ENCODE measurements around the gene HMGCS2.
A peak's percentile ranks its signal among the peaks of the same experiment; 100 is the strongest.

Gene HMGCS2

DNA sequence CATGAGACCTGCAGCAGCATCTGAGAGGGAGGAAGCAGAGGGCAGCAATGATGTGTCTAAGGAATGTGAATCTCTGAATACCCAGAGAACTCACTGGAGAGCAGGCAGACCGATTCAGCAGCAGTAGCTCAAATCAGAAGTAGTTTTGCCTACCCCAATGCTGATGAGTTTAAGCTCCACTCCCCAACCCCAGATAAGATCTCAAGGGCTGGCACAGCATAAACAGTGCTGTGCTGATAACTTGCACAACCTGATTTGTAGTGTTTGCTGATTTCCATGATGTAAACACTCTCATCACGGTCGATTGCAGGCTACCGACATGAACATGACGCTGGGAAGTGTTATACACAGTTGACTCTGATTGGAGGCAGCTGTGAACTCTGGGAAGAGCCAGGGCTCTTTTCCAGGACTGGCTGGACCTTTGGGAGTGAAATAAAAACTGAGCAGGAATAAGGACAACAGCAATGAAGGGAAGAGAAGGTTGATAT, 11.2 kb upstream of the HMGCS2 start:
- Mint-ChIP-seq H3K4me1 (no peaks in the 10 kb centered on the region), H3K36me3 (no peaks in the 10 kb centered on the region), H3K27me3 (peaks cover 40% of the 10 kb centered on the region), H3K9me3 (no peaks in the 10 kb centered on the region), H3K27ac (no peak overlapping the region), H3K4me3 (no peak overlapping the region)
- no peak for ATAC-seq

DNA sequence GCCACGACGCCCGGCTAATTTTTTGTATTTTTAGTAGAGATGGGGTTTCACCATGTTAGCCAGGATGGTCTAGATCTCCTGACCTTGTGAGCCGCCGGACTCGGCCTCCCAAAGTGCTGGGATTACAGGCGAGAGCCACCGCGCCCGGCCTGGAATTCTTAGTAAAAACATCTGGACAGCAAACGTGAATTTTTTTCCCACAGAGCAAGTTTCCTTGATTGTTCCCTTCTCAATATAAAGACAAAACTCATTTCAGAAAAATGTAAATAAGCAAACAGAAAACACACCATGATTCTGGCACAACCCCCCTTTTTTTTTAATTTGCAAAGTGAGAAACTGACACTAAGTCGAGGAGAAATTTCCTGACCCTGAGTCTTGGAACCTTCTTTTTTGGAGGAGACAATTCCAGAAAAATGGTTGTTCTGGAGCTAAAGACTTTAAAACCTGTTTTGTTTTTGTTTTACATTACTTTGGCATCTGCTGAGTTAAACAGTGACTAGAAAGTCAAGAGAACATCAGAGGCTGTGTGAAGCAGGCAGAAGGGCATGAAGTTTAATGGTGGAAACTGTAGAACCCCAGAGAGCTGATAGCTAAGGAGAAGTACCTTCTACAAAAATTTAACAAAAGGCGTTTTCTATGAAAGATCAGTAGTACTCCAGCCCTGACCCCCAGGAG, 10.3 kb upstream of the HMGCS2 start:
- no peaks in the 10 kb centered on the region for H3K4me1 Mint-ChIP-seq
- H3K27ac Mint-ChIP-seq = no peak overlapping the region
- no peaks in the 10 kb centered on the region for H3K9me3 Mint-ChIP-seq
- H3K36me3 Mint-ChIP-seq = no peaks in the 10 kb centered on the region
- H3K27me3 Mint-ChIP-seq = peaks cover 32% of the 10 kb centered on the region
- no peak for ATAC-seq
- H3K4me3 Mint-ChIP-seq = no peak overlapping the region

DNA sequence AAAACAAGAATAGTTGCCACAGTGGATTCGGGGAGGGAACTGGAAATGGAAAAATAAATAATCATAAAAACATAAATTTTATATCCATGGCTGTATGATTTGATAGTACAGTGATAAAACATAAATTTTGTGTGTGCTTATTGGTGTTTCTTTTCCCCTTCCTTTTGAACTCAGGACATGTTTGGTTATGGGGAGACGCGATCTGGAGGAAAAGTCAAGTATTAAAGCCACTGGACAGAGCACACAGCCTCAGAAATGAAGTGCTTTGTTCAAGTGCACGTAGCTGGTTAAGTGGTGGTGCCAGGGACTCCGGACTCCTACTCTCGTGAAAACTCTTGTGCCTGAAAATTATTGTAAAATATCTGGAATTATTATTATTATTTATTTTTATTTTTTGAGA, 9.7 kb upstream of the HMGCS2 start:
- Mint-ChIP-seq H3K4me3 (no peak overlapping the region), H3K36me3 (no peaks in the 10 kb centered on the region), H3K9me3 (no peaks in the 10 kb centered on the region), H3K27me3 (peaks cover 25% of the 10 kb centered on the region), H3K4me1 (no peaks in the 10 kb centered on the region), H3K27ac (no peak overlapping the region)
- no peak for ATAC-seq

DNA sequence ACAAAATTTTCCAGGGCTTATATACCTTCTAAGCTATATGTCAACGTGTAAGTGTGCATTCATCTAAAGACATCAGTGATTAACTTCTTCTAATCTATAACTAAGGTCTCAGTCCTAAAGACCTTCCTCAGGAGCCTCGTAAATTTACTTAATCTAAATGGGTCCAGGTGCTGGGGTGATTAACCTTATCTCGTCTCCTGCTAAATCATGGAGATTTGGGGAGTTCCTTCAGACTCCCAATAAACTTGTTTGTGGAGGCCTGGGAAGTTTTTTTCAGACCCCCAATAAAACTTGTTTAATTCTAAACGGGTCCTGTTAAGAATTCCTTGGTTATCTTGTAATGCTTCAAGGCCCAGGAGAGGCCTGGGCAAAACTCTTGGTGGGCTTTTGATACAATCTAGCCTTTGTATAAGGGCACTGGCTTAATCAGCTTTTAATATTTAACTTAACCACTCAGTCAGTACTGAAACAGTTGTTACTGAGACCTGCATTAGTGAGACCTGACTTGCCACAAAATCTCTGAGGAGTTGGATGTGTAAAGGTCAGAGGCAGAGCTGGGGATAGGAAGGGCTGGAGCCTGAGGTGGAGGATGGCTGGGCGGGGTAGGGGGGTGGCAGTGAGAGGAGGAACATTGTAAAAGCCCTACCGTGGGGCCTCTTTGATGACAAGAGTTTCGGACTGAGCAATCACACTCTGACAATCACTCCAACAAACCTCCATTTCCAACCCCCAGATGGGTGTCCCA, 6.2 kb upstream of the HMGCS2 start:
- Mint-ChIP-seq H3K4me3 (no peak overlapping the region), H3K27me3 (peaks cover 23% of the 10 kb centered on the region), H3K27ac (no peak overlapping the region), H3K36me3 (no peaks in the 10 kb centered on the region), H3K9me3 (no peaks in the 10 kb centered on the region), H3K4me1 (no peaks in the 10 kb centered on the region)
- peak; percentile 16 for ATAC-seq

DNA sequence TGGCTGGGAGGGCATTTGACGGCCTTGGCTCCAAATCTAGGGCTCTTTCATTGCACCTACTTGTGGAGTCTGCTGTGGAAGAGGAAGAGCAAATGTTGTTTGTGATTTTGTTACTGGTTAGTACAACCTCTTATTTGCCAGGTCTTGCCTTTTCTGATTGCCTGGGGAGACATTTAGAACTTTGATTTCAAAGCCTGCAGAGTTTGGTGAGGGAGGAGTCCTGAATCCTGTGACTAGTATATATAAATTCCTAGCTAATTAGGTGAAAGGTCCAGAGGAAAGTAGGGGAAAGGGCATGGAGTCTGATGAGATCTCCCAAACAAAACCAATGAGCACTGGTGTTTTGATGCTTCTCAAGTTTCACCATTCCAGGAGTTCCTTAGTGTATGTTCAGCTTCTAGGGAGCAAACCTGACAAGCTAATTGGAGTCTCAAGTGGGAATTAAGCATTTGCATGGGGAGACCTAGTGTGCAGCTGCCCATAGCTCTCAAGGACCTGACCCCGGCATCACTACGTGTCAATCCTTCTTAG, 5.1 kb upstream of the HMGCS2 start:
- H3K27ac Mint-ChIP-seq = no peak overlapping the region
- H3K27me3 Mint-ChIP-seq = peaks cover 23% of the 10 kb centered on the region
- H3K4me1 Mint-ChIP-seq = no peaks in the 10 kb centered on the region
- H3K36me3 Mint-ChIP-seq = no peaks in the 10 kb centered on the region
- no peaks in the 10 kb centered on the region for H3K9me3 Mint-ChIP-seq
- no peak for ATAC-seq
- no peak overlapping the region for H3K4me3 Mint-ChIP-seq

DNA sequence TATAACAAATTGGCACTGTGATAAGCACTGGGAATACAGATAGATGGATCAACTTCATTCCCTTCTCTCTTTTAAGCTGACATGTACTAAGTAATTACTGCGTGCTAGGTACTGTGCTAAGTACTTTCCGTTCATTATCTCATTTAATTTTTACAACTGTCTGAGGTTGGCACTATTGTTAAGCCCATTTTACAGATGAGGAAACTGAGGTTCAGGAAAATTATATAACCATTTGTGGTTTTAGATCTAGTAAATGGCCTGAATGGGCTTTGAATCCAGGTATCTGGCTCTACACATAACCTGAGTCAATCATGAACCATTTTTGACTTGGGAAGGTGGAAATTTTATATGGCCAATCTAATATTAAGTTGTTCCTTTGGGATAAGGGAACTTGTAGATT, 3.6 kb upstream of the HMGCS2 start:
- no peak overlapping the region for H3K27ac Mint-ChIP-seq
- no peak for ATAC-seq
- no peaks in the 10 kb centered on the region for H3K9me3 Mint-ChIP-seq
- H3K4me1 Mint-ChIP-seq = no peaks in the 10 kb centered on the region
- peaks cover 18% of the 10 kb centered on the region for H3K27me3 Mint-ChIP-seq
- no peak overlapping the region for H3K4me3 Mint-ChIP-seq
- H3K36me3 Mint-ChIP-seq = no peaks in the 10 kb centered on the region

DNA sequence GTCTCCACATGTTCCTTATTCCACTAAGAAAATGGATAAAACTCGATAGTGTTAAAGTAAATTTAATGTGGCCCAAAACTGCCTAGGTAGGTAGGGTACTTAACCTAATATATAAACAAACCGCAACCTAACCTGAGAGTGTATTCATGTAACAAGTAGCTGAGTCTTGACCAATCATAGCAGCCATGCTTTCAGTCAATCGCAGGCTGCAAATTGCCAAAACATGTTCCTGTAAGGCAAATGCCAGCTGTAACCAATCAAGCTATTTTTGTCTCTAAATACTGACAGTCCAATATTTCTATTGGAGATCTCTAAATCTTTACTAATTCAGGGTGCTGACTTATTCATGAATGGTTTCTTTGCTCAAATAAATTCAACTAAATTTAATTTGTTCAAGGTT, 3.1 kb upstream of the HMGCS2 start:
- Mint-ChIP-seq H3K9me3 (no peaks in the 10 kb centered on the region), H3K27me3 (peaks cover 22% of the 10 kb centered on the region), H3K36me3 (no peaks in the 10 kb centered on the region), H3K4me3 (no peak overlapping the region), H3K4me1 (no peaks in the 10 kb centered on the region), H3K27ac (no peak overlapping the region)
- no peak for ATAC-seq

DNA sequence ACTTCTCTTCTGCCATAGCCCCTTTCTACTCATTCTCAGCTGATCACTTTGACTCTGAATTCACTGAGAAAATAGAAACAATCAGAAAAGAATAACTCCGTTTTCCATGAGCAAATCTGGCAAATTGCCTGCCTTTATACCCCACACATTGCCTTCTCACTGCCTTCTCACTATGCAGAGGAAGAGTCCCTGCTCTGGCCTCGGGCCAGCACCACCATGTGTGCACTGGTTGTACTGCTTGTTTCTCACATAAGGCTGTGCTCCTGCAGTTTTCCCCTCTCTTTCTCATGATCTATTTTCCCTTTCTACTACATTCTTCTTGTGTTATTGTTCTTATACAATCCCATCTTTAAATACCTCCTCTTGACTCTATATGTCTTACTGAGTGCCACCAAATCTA, 2.3 kb upstream of the HMGCS2 start:
- ATAC-seq = no peak
- H3K4me1 Mint-ChIP-seq = no peaks in the 10 kb centered on the region
- H3K9me3 Mint-ChIP-seq = no peaks in the 10 kb centered on the region
- H3K36me3 Mint-ChIP-seq = no peaks in the 10 kb centered on the region
- no peak overlapping the region for H3K27ac Mint-ChIP-seq
- H3K27me3 Mint-ChIP-seq = peaks cover 15% of the 10 kb centered on the region
- H3K4me3 Mint-ChIP-seq = no peak overlapping the region

DNA sequence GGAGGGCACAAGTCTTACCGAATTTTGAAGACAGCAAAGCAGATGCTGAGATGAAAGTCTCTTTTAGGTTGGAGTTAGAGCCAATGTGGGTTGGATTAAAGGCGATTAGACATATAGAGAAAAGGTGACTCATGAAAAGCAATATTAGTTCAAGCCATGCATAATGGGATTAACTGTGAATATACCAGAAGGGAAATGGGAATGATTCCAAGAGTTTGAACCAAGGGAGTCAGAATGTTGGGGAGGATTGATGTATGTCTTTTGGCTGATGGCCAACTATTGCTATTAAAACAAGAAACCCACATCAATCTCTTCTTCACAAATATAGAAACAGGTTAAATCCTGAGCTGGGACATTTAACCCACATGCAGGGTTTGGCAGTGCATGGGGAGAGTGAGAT, 1.2 kb downstream of the HMGCS2 start:
- no peak overlapping the region for H3K4me3 Mint-ChIP-seq

DNA sequence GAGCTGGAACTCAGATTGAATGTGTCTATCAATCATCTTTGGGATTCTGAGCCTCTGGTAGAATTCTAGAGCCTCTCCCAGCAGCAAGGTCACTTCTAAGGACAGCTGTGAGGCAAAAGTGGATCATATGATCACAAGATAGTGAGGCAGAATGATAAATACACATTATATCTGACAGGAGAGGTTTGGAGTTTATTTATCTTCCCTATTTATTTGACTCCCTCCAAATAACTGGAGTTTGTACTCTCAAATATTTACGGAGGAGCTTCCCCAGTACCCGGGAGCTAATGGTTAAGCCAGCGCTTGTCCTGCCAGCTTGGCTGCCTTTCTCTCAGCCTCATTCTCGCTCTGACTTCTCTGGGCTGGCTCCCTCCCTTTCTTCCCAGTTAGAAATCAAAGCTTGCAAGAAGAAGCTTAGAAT, 2.3 kb downstream of the HMGCS2 start:
- ATAC-seq = no peak
- H3K4me1 Mint-ChIP-seq = no peaks in the 10 kb centered on the region

More for the DNA sequence above, 1.2 kb downstream of the HMGCS2 start:
- H3K36me3 Mint-ChIP-seq = no peaks in the 10 kb centered on the region
- ATAC-seq = no peak
- no peaks in the 10 kb centered on the region for H3K9me3 Mint-ChIP-seq
- peaks cover 9% of the 10 kb centered on the region for H3K27me3 Mint-ChIP-seq
- H3K4me1 Mint-ChIP-seq = no peaks in the 10 kb centered on the region
- no peak overlapping the region for H3K27ac Mint-ChIP-seq

DNA sequence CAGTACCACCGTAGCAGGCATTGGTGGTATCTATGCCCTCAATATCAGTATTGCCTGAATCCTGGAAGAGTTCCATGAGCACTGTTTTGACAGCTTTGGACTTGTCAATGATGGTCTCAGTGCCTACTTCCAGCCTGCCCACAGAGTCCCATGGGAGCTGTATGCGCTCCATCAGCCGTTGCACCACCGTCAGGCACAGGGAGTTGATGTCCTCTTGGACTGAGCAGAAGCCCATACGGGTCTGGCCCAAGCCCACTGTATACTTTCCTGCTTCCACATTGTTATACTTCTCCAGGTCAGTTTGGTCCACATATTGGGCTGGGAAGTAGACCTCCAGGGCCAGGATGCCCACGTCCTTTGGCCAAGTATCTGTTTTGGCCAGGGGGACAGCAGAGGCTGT, 4.5 kb downstream of the HMGCS2 start:
- Mint-ChIP-seq H3K27me3 (peaks cover 9% of the 10 kb centered on the region), H3K4me3 (no peak overlapping the region), H3K27ac (no peak overlapping the region), H3K36me3 (no peaks in the 10 kb centered on the region), H3K4me1 (no peaks in the 10 kb centered on the region), H3K9me3 (no peaks in the 10 kb centered on the region)
- ATAC-seq = peak; percentile 21

More for the DNA sequence above, 2.3 kb downstream of the HMGCS2 start:
- Mint-ChIP-seq H3K36me3 (no peaks in the 10 kb centered on the region), H3K9me3 (no peaks in the 10 kb centered on the region), H3K4me3 (no peak overlapping the region), H3K27ac (no peak overlapping the region), H3K27me3 (peaks cover 9% of the 10 kb centered on the region)

DNA sequence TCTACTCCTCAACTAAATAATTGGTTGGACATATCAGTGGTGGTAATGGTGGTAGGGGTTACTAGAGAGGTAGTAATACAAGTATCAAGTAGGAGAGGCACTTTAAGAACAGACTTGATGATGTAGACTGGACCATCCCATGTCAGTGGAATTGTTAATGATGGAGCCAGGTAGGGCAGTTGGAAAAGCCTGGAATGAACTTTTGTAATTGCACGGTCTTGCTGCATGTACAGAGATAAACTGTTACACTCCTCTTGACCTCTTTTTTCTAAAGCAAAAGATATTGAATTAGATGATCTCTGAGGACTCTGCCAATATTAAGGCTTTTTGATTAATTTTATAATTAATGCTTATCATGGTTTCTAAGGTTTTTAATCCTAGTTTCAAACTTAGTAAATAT, 5.8 kb downstream of the HMGCS2 start:
- Mint-ChIP-seq H3K4me1 (no peaks in the 10 kb centered on the region), H3K27me3 (peaks cover 9% of the 10 kb centered on the region), H3K27ac (no peak overlapping the region), H3K9me3 (no peaks in the 10 kb centered on the region), H3K4me3 (no peak overlapping the region), H3K36me3 (no peaks in the 10 kb centered on the region)
- no peak for ATAC-seq

DNA sequence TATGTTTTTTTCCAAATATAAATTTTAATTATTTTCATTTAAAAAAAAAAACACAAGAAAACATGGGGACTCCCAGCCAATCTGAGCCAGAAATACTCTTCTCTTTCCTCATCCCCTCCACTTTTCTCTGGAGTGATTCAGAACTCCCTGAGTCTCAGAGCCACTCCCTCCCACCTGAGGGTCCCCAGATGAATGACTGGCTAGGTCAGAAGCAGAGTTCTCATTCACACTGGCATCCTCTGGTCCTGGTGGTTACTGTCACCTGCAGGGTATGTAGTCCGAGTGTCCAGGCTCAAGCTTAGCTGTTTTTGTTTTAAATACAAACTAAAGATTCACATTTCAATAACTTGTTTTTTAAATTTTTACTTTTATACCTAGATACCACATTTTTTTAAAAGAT, 6.3 kb downstream of the HMGCS2 start:
- H3K4me3 Mint-ChIP-seq = no peak overlapping the region
- no peaks in the 10 kb centered on the region for H3K9me3 Mint-ChIP-seq
- no peak overlapping the region for H3K27ac Mint-ChIP-seq
- H3K27me3 Mint-ChIP-seq = peaks cover 10% of the 10 kb centered on the region
- H3K4me1 Mint-ChIP-seq = no peaks in the 10 kb centered on the region
- no peak for ATAC-seq
- H3K36me3 Mint-ChIP-seq = no peaks in the 10 kb centered on the region

DNA sequence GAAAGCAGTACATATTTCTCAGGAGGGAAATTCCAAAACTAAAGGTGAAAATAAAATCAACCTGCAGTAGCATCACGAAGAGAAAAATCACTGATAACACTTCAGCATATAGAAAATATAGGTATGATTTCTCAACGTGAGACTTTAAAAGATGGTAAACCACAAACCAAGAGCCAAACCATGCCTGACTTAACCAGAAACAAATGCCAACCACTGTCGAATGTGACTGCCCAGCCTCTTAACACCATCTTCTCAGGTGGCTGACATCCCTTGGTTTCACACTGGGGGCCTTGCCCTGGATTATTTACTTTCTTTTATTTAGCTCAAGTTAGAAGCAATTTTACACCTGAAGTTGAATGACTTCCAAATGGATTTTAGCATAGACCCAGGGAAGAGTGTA, 10.1 kb downstream of the HMGCS2 start:
- no peak for ATAC-seq
- no peaks in the 10 kb centered on the region for H3K4me1 Mint-ChIP-seq
- H3K9me3 Mint-ChIP-seq = no peaks in the 10 kb centered on the region
- peaks cover 29% of the 10 kb centered on the region for H3K27me3 Mint-ChIP-seq
- no peak overlapping the region for H3K4me3 Mint-ChIP-seq
- no peaks in the 10 kb centered on the region for H3K36me3 Mint-ChIP-seq
- H3K27ac Mint-ChIP-seq = no peak overlapping the region

DNA sequence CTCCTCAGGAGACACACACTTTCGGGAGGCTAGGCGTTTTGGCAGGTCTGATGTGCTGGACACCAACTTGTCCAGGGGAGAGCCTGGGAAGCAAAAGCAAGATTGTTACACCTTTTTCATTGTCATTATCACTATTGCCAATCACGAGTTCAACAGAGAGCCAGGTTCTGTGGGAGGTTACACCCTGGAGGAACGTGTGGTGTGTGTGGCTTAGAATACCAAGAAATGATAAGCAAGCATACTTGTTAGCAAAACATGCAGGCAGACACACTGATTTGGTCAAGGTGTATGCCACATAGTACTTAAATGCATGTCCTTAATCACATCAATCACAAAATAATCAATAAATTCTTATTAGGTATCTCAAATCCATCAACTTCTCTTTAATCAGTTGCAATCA, 16.1 kb downstream of the HMGCS2 start:
- no peak for ATAC-seq
- no peaks in the 10 kb centered on the region for H3K4me1 Mint-ChIP-seq
- H3K9me3 Mint-ChIP-seq = no peaks in the 10 kb centered on the region
- H3K36me3 Mint-ChIP-seq = no peaks in the 10 kb centered on the region
- H3K4me3 Mint-ChIP-seq = no peak overlapping the region
- peaks cover 57% of the 10 kb centered on the region for H3K27me3 Mint-ChIP-seq
- no peak overlapping the region for H3K27ac Mint-ChIP-seq

DNA sequence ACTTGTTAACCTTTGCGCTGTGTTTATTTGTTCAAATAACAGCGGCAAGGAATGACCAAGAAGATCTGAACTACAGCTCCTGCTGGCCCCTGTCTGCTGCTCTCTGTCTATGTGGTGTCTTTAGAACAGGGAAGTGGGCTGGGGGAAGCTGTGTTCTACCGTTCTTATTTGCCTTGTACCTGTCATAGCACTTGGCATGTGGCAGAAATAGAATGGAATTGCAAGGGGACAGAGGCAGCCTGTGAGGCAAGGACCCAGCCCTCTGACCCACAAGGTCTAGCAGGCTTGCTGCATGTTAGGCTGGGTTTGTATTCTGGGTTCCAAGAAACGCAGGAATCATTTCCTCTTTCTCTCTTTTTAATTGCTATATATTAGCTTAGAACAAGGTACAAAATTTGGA, 20.7 kb downstream of the HMGCS2 start:
- no peaks in the 10 kb centered on the region for H3K36me3 Mint-ChIP-seq
- ATAC-seq = no peak
- no peak overlapping the region for H3K27ac Mint-ChIP-seq
- H3K4me3 Mint-ChIP-seq = no peak overlapping the region
- no peaks in the 10 kb centered on the region for H3K9me3 Mint-ChIP-seq
- peaks cover 9% of the 10 kb centered on the region for H3K4me1 Mint-ChIP-seq
- peaks cover 27% of the 10 kb centered on the region for H3K27me3 Mint-ChIP-seq

All from stimulated activated memory B cell treated with anti-CD40 and anti-IgM and Interleukin-4, amounts not matched to agents 10 μg/mL and 1 μg/mL and 100 μg/mL, for 72 hours (primary cell).